CD4-positive, alpha-beta T cell treated with Interleukin-21 for 1 hour (primary cell): Measurements from ENCODE around the gene VPS50.
A peak's percentile ranks its signal among the peaks of the same experiment; 100 is the strongest.
"Not testable (repeated sequence)": the region's sequence is repeated elsewhere in the genome, so short reads cannot be mapped to it uniquely, and the experiment has no call there.

Experiments used
- DNase-seq: peaks from one replicate; pipeline ENCODE4 v3.0.0-alpha.2; 2020

Gene VPS50

DNA sequence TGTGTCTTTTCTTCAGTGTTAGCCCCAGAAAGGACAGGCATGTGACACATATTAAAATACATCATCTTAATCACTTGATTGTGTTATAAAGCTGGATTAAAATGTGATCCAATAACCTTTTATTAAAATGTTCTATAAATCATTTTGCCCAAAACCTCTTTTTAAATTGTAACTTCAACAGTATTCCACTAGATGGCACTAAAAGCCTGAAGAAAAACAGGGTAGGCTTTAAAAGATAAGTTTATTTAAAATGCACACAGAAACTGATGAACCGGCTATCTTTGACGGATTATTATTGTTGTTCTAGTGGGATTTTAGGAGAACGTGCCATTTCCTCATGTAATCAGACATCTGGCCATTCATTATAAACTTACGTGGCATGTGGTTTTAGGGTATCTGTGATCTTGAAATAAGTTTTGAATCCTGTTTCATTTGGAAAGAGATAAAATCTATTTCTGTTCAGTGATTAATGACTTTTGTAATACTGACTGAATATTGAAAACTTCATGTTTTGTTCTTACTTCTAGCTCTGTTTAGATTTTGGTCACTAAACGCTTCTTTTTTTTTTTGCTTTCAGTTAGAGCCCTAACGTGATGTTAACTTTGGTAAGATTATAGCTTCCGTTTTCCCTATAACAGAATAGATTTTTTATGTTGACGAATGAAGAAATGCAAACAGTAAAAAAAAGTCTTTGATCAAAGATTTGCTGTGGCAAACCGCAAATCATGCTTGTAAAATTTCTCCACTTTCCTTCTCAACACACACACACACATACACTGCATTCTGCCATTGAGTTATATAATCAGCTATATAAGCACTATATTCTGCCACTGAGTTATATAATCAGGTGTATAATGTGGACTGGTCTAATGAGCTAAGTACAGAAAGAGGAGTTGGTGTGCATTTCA lies 13.6 kb downstream of the VPS50 start:
- peak; percentile 54 for DNase-seq

DNA sequence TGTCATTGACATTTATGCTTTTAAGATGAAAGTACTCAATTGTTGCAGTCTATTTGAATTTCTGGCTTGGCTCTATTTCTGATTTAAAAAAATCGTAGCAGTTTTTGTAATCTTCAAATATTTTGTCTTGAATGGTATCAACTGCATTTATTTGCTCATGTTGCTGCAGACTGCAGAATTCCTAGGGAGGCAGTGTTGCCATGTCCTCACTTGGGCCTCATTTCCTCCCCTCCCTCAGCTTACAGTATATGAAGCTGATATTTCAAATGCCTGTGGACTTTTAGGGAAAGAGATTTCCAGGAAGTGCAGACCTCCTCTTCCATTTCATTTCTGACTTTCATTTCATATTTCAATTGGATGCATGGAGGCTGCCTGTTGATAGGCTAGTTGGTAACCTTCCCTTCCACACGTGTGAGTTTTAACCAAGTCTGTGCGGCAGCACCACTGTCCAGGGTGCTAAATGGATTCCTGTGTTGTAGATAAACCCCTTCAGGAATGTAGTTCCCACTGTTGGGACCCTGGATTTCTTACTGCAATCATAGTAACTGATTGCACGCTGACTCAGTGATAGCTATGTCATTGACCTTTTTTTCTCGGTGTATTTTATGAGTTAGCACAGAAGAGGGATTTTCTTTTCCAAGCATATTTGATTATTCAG lies 17.5 kb downstream of the VPS50 start:
- DNase-seq = no peak

DNA sequence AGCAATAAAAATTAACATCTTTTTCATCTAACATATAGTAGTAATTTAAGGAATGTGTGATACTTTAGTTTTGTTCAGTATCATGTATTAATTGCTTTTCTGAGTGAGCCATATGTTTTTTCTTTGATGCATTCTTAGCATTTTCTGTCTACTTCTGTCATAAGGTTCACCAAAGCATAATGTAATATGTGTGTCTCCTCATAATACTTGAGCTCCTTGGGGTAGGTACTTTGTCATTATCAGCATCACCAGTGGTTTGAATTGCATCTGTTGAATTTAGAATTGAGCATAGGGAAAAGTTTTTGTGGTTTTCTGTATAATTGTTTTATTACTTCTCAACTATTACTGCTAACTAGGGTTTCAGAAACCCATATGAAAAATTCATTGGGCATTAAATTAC lies 26.5 kb downstream of the VPS50 start:
- no peak for DNase-seq

DNA sequence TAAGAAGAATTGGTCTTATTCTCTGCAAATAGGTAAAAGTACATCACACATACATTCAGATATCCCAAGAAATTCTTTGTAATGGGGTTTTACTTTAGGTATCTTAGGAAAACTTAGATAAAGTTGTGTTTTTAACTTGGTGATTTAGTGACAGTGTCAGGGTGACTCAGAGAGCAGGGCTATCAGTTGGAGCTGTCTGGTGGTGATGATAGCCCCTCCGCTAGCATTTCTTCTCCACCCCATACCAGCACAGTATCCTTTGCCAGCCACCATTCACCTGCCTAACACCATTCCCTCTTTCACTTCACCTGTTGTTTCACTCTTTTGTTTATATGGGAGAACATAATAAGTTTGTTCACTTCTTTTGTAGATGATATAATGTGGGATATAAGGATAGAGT lies 30.4 kb downstream of the VPS50 start:
- DNase-seq = no peak

DNA sequence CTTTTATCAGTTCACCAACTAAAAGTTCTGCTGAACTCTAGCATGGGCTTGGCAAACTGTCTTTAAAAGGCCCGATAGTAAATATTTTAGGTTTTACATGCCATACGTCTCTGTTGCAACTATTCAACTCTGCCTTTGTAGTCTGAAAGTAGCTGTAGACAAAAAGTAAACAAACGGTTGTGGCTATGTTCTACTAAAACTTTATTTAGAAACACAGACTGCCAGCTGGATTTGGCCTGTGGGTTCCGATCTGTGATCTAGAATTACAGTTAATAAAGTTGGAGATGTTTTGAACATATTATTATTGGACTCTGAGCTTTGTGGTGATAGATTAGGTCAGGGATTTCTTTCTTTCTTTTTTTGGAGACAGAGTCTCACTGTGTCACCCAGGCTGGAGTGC lies 33.1 kb downstream of the VPS50 start:
- no peak for DNase-seq

DNA sequence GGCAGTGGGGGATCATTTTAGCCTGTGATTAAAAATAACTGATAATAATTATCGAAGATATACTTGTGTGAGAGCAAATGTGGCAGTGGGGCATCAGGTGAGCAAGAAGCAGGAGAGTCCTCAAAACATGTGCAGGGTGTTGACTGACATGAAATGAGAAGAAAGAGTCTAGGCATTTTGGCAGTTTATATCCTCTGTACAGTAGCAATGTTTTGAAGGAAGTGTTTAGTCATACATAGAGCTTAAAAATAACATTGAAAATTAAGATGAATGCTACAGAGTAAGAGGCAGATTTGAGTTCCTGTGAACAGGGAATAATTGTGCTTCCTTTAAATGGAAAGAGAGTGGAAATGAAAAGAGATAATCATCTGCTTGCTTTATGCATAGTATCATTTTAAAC lies 47.4 kb downstream of the VPS50 start:
- no peak for DNase-seq

DNA sequence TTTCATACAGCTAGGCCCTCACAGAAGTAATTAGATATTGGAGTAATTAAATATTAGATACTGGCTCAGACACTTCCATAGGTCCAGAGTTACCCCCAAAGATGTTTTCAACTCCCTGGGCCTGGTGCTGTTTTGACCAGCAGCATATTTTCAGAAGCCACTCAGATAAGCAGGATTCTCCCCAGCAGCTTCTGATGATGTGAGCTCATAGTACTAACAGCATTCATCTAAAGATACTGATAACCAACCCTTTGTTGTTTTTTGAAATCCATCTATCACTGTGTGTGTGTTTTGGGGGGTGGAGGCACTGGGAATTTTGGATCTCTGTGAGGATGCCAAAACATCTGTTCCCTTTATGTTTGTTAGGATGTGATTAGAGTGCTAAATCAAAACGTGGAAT lies 52.7 kb downstream of the VPS50 start:
- DNase-seq = no peak

DNA sequence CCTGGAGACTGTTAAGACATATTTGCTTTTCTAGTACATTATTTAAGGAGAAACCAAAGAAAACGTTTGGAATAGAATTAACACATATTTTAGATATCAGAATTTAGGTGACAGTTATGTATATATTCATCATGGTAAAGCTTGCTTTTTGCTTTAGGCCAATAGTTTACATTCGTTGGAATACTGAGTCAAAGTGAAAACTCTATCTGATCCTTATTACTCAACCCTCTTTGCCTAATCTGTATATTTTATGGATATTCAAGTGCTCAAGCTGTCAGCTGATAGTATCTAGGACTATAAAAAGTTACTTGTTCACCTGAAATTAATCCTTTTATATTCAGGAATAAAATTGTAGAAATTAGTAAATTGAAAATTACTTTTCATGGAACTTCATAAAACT lies 61.1 kb downstream of the VPS50 start:
- DNase-seq = no peak

DNA sequence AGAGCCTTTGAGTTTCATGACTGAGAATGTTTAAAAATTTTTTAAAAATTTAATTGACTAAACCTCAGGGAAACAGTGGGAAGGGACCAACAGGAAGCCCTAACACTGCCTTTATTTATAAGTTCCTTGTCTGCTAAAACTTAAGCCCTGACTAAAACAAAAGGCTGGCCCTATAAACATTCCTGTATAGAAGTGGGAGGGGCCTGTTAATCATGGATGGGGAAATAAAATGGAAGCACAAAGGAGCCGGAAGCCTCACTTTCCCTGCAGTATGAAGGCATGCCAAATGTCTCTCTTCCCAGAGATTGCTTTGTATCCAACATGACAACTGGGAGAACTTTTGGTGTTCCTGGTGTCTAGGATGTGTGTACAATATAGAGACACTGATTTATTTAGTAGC lies 66.0 kb downstream of the VPS50 start:
- no peak for DNase-seq

DNA sequence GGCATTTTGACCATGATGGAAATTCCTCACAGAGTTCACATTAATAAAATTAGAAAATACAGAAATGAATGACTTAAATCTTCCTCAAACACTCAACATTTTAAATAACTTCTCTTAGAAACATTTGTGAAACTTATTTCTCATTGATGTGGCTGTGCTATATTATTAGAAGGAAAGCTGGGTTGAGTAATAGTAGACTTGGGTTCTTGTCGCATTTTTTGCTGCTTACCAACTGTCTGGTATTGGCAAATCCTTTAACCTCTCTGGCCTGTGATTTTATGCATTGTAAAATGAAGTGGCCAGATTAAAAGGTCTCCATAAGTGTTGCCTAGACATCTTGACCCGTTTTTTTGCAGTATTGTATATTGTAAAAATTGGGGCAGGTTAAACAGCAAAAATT lies 66.5 kb downstream of the VPS50 start:
- DNase-seq = no peak

DNA sequence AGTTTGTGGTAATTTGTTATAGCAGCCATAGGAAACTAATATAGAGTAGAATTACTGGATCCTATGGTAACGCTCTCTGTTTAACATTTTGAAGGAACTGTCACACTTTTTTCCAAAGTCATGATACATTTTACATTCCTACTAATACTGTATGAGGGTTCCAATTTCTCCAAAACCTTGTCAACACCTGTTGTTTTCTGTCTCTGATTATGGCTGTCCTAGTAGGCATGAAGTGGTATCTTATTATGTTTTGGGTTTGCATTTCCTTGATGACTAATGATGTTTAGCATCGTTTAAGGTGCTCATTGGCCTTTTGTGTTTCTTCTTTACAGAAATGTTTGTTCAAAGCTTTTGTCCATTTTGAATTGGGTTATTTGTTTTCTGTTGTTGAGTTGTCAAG lies 69.6 kb downstream of the VPS50 start:
- DNase-seq = no peak

DNA sequence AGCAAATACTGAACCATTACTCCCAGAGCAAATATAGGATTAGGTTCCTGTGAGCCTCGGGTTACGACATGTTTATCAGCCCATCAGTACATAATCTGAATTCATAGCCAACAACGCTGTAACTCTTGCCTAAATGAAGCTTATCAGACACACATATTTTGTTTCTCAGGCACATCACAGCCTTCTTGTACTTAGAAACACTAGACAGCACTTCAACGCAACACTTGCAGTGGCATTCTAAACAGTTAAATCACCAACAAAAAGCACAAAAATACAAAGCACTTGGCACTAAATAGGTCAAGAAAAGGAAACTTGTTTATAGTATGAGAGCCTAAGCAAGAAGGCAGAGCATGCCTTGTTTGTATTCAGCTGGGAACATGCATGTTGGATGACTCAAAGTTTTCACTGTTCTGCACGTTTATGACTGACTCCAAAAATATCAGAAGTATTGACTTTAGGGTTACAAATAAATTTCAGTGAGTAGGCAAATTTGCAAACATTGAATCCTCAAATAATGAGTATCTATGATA lies 75.0 kb downstream of the VPS50 start:
- no peak for DNase-seq

DNA sequence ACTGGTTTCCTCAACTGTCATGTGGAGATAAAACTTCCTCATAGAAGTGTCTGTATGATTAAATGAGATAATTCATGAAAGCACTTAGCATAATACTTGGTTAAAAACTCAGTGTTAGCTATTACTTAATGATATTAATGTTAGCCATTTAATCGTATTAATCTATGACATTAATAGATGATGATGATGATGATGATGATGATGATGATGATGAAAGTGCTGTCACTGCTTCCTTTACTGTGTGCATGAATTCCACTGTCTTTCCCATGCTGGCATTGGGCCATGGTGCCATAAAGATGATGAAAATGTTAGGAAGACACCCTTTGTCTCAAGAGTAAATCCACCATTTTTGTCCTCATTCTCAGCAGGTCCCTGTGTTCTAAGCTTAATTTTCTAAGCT lies 75.8 kb downstream of the VPS50 start:
- no peak for DNase-seq

DNA sequence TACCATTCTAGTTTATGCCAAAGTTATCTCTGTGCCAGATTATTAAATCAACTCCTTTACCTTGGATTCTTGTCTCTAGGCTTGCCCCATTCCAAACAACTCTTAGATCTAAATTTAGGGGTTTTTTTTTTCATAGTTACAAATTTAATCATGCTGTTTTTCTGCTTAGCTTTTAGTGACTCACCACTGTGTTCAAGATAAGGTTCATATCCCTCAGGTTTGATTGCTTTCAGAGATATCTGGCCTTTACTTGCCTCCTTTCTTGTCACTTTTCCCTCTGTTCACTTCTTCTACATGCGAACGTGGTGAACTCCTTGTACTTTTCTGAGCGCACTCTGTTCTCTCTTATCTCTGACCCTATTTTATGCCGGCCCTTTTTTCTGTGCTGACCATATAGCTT lies 78.2 kb downstream of the VPS50 start:
- no peak for DNase-seq

DNA sequence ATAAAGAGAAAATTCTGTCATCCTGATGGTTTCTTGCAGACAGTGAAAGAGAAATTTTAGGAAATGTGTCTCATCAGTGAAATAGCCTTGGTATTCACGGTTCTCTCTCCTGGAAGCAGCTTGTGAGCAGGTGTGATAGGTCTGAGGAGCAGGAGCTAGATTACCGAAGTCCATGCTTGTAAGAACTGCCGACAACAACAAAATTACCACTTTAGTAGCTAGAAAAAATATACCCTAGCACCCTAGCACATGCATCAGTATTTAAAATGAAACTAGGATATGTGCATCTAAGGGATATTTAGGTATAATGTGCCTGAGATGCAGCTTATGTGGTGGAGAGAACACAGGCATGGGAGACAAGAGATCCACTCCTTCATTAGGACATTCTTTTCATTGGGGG lies 82.3 kb downstream of the VPS50 start:
- no peak for DNase-seq

DNA sequence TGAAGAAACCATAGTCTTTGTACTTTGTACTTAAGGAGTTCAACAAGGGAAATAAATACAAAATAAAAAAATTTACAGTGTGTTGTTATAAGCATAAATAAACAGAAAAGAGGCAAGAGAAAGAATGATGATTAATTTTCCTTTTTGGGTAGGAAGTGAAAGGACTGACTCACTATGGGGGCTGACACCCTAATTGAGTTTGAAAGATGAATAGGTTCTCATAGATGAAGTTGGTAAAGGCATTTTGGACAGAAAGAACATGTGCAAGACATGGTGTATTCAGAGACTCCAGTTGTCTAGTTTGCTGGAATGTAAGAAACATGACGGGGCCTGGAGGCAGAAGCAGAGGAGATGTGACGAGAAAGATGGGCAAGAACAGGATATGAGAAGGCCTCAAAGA lies 83.7 kb downstream of the VPS50 start:
- DNase-seq = no peak

DNA sequence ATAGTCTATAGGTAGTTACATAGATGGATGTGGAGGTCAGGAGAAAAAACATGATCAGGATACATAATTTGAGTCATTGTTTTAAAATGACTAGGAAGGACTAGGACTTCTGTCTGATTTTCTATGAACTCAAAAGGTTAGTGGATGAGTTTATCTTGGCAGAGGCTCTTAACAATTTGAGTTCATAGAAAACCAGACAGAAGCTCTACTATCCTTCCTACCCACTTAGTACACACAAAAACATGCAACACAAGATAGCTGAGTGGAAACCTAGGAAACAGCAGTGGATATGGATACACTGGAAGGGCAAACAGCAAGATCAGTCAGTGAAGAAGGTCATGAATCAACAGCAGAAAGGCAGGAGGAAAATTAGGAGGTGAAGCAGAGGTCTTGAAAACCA lies 84.6 kb downstream of the VPS50 start:
- DNase-seq = no peak

DNA sequence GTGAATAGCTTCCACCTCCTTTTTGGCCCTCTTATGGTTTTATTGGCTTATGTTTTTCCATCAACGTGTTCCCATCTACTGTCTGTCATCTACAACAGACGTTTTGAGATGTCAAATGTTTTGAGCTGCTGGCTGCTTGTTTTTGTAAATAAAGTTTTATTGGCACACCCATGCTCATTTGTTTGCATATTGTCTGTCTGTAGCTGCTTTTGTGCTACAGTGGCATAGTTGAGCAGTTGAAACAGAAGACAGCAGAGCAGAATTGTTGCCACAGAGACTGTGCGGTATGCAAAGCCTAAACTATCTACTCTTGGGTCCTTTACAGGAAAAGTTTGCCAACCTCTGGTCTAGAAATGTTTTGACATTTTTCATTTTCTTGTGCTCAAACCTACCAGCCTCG lies 88.7 kb downstream of the VPS50 start:
- no peak for DNase-seq

DNA sequence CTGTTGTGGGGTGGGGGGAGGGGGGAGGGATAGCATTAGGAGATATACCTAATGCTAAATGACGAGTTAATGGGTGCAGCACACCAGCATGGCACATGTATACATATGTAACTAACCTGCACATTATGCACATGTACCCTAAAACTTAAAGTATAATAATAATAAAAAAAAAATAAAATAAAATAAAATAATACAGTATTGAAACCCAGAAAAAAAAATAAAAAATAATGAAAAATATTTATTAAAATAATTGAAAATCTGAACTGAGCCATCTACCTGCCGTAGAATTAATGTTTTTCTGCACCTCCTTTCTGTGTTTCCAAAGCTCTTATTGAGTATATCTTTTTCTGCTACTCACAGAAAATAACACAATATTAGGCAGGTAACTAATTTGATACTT lies 94.1 kb downstream of the VPS50 start:
- not testable (repeated sequence) for DNase-seq

DNA sequence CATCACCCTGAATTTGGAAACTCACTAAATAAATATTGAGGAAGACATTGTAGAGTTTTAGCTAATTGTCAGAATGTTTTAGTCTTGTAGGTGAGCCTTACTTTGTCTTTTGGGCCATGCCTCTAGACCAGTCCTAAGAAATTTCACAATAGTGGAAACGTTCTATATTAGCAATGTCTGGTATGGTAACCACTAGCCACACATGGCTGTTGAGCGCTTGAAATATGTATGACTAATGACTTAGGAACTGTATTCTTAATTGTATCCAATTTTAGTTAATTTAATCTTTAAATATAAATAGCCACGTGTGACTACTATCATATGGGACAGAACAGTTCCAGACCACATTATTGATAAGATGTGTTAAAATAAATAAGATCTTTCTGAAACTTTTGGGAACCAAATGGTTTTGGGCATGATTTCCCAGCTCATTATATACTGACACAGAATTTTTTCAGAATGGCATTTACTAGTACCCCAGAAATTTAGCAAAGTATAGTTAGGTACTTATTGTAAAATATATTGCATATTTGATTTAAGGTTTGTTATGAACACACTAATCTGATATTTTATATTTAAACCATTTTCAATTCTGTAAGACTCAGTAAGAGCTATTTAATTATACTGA lies 95.0 kb downstream of the VPS50 start:
- no peak for DNase-seq

DNA sequence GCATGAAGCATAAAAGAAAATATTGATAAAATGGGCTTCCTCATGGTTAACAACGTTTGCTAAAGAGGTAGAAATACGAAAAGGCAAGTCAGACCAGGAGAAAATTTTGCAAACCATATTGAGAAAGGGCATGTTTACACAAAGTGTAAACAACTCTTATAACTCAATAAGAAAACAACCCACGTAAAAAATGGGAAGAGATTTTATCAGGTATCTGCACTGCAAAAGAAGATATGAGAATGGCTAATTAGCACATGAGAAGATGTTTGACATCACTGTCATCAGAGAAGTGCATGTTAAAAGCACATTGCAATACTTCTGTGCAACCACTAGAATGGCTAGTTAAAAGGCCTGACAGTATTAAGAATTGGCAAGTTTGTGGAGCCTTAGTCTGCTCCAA lies 99.5 kb downstream of the VPS50 start:
- no peak for DNase-seq

DNA sequence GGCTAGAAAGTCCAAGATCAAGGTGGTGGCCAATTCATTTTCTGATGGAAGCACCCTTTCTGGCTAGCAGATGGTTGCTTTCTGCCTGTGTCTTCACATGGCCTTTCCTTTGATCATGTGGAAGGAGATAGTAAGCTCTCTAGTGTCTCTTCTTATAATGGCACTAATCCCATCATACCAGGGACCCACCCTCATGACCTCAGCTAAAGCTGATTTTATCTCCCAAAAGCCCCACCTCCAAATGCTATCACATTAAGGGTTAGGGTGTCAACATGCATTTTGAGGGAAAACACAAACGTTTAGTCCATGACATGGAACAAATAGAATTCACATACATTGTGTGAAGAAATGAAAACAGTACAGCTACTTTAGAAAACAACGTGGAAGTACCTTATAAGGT lies 100.0 kb downstream of the VPS50 start:
- no peak for DNase-seq

DNA sequence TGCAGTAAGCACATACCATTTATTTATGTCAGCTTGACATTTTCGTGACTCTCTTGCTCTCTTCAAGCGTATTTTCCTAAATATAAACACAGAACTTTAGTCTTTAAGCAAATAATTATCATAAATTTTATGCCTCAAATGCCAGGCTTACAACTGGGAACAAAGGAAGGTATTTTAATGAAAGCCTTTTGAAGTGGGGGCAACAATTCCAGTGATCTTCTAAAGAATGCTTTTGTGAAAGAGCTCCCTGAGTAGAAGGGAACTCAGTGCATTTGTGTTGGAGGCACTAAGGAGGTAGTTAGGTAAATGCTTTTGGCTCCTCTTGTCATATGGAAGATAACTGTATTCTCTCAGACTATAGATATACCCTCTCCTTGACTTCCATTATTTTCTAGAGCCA lies 104.9 kb downstream of the VPS50 start:
- no peak for DNase-seq

DNA sequence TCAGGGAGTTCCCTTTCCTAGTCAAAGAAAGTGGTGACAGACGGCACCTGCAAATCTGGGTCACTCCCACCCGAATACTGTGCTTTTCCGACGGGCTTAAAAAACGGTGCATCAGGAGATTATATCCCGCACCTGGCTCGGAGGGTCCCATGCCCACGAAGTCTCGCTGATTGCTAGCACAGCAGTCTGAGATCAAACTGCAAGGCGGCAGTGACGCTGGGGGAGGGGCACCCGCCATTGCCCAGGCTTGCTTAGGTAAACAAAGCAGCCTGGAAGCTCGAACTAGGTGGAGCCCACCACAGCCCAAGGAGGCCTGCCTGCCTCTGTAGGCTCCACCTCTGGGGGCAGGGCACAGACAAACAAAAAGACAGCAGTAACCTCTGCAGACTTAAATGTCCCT lies 110.0 kb downstream of the VPS50 start:
- DNase-seq = not testable (repeated sequence)
